Cardiac muscle cell (in vitro differentiated cells and primary cell): Measurements from ENCODE around the gene SUMO4. TPM values are rescaled to one million over a fixed set of nuclear protein-coding genes. Genes with fewer than 3 reads are reported as not detected.

Experiments
- DNase-seq, 2 donors: peaks; one replicate each; pipeline versions ENCODE4 v3.0.0 to v3.0.0-alpha.2; 2010 to 2017; ENCODE audit warnings: low read depth in 1 of 2, low spot score in 1 of 2
- H3K27ac ChIP-seq: fragments of 200-600 bp; sonication (generic); 2 replicates; pipeline ENCODE4 v1.5.1; 2016
- H3K27me3 ChIP-seq: fragments of 200-600 bp; sonication (generic); 2 replicates; pipeline ENCODE4 v1.6.0; 2016; ENCODE audit warnings: control low read depth
- H3K36me3 ChIP-seq: fragments of 200-600 bp; sonication (generic); 2 replicates; pipeline ENCODE4 v1.5.1; 2016; ENCODE audit warnings: control low read depth
- H3K4me1 ChIP-seq: fragments of 200-600 bp; sonication (generic); 2 replicates; pipeline ENCODE4 v1.8.1; 2017; ENCODE audit warnings: low read depth, mild to moderate bottlenecking, mixed run types
- H3K4me3 ChIP-seq: fragments of 200-600 bp; sonication (generic); 2 replicates; pipeline ENCODE4 v1.5.1; 2016; ENCODE audit warnings: mild to moderate bottlenecking
- H3K9me3 ChIP-seq: fragments of 200-600 bp; sonication (generic); 2 replicates; pipeline ENCODE4 v1.5.1; 2017; ENCODE audit warnings: low read depth, mild to moderate bottlenecking, control low read depth
- CTCF ChIP-seq: IDR thresholded peaks from 2 replicates; pipeline ENCODE4 v1.5.1; 2012; ENCODE audit warnings: low read depth, mild to moderate bottlenecking, low read length
- polyA plus RNA-seq: library from polyadenylated mRNA; unstranded; fragments of >200 nt; fragmentation: Nextera tagmentation; extraction: Ambion mirVana; gene quantifications from 2 replicates; pipeline ENCODE4 v1.2.1, GENCODE V29; 2016
- total RNA-seq: library from RNA; depleted of rRNA; stranded (reverse); fragments of >200 nt; gene quantifications from 2 replicates; pipeline ENCODE4 v1.2.3, GENCODE V29; 2016

SUMO4 gene
- total RNA-seq (0.70 and 3.3 TPM in 2 replicates), polyA plus RNA-seq (0.72 and 1.4 TPM in 2 replicates)

DNA sequence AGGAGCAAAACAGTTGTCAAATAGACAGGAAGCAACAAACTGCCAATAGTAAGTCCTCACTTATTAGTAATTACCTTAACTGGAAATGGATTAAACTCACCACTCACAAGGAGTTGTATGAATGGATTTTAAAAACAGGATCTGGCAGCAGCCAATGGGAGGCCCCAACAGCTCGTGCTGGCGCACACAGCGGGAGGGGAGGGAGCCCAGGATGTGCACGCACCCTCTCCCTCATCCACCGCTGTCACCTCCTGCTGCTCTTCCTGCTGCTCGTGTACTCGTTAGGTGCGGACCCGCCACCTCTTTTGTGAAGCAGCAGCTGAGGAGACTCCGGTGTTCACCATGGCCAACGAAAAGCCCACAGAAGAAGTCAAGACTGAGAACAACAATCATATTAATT lies at the start of gene SUMO4:
Gene SUMO4, plus strand, starts transcription at position 213 of the 400 bp plus-strand sequence. Its CDS starts 130 bp downstream, at position 343.
- Histone ChIP-seq H3K27me3 (no peaks in the 10 kb centered on the region), H3K27ac (no peak within 1 kb of the TSS), H3K36me3 (peaks cover 56% of the 10 kb centered on the region), H3K4me3 (no peak within 1 kb of the TSS), H3K9me3 (no peaks in the 10 kb centered on the region), H3K4me1 (no peaks in the 10 kb centered on the region)
- no peak for TF ChIP-seq CTCF
- DNase-seq, result no peak

GRCh38 chr6:149354009-149354408 lies 46.1 kb upstream of the SUMO4 start:
- Histone ChIP-seq H3K27ac (no peak overlapping the region), H3K36me3 (no peaks in the 10 kb centered on the region), H3K27me3 (no peaks in the 10 kb centered on the region), H3K4me3 (no peak overlapping the region), H3K4me1 (no peaks in the 10 kb centered on the region), H3K9me3 (no peaks in the 10 kb centered on the region)
- no peak for DNase-seq
- no peak for TF ChIP-seq CTCF

GRCh38 chr6:149356081-149356750 lies 43.8 kb upstream of the SUMO4 start:
- no peaks in the 10 kb centered on the region for H3K27me3 ChIP-seq
- DNase-seq, result no peak
- peak overlapping the region; percentile 39 for H3K27ac ChIP-seq
- no peak overlapping the region for H3K4me3 ChIP-seq
- TF ChIP-seq CTCF, result no peak
- no peaks in the 10 kb centered on the region for H3K9me3 ChIP-seq
- no peaks in the 10 kb centered on the region for H3K36me3 ChIP-seq
- no peaks in the 10 kb centered on the region for H3K4me1 ChIP-seq

DNA sequence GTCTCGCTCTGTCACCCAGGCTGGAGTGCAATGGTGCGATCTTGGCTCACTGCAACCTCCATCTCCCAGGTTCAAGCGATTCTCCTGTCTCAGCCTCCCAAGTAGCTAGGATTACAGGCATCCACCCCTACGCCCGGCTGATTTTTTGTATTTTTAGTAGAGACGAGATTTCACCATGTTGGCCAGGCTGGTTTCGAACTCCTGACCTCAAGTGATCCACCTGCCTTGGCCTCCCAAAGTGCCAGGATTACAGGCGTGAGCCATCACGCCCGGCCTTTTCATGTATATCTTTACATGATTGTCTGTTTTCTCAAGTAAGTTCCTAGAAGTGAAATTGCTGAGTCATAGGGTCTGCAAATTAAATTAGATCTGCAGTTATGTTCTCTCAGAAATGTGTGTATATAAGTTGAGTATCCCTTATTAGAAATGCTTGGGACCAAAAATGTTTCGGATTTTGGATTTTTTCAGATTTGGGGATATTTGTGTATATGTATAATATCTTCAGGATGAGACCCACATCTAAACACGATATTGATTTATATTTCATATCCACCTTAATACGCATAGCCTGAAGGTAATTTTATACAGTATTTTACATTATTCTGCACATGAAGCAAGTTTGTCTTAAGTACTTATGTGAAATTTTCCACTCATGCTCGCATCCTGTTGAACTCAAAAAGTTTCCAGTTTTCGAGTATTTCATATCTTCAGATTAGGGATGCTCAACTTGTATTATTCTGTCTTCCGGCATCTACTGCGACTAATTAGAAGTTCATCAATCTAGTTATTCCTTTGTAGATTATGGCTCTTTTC lies 42.1 kb upstream of the SUMO4 start:
- no peaks in the 10 kb centered on the region for H3K9me3 ChIP-seq
- no peak for TF ChIP-seq CTCF
- no peak overlapping the region for H3K27ac ChIP-seq
- no peaks in the 10 kb centered on the region for H3K4me1 ChIP-seq
- no peaks in the 10 kb centered on the region for H3K27me3 ChIP-seq
- no peak for DNase-seq
- H3K4me3 ChIP-seq, result no peak overlapping the region
- H3K36me3 ChIP-seq, result no peaks in the 10 kb centered on the region

- Histone ChIP-seq H3K27me3 (no peaks in the 10 kb centered on the region), H3K36me3 (no peaks in the 10 kb centered on the region), H3K4me3 (no peak overlapping the region), H3K4me1 (peaks cover 6% of the 10 kb centered on the region), H3K27ac (no peak overlapping the region), H3K9me3 (no peaks in the 10 kb centered on the region)
- no peak for DNase-seq
- TF ChIP-seq CTCF, result no peak
Measured at GRCh38 chr6:149359440-149359839, 40.6 kb upstream of the SUMO4 start.
